Heart left ventricle (tissue), 16 donors: ENCODE data around the gene ETNK1. TPM values are rescaled to one million over a fixed set of nuclear protein-coding genes. Genes with fewer than 3 reads are reported as not detected.
A peak's percentile ranks its signal among the peaks of the same experiment; 100 is the strongest.

ENCODE experiments used
- ATAC-seq, 4 donors: fragments of 200-7000 bp; cut with Tn5 transposase; one replicate each; pipeline ENCODE4 v1.9.1; 2020 to 2022; ENCODE audit warnings: moderate library complexity in 4 of 4, mild to moderate bottlenecking in 3 of 4, moderate number of reproducible peaks in 1 of 4
- DNase-seq, 5 donors: peaks; one replicate each; pipeline ENCODE4 v3.0.0-alpha.2; 2020
- H3K27ac ChIP-seq, 12 donors: fragments of 200-600 bp; sonication (generic) in 4 of 12; one replicate each; pipeline versions ENCODE4 v1.5.0 to v1.8.0; 2016 to 2022; ENCODE audit warnings: mild to moderate bottlenecking in 2 of 12
- H3K27me3 ChIP-seq, 9 donors: fragments of 200-600 bp; sonication (generic) in 2 of 9; one replicate each; pipeline versions ENCODE4 v1.5.1 to v1.8.0; 2016 to 2022; ENCODE audit warnings: mild to moderate bottlenecking in 3 of 9
- H3K36me3 ChIP-seq, 9 donors: fragments of 200-600 bp; sonication (generic) in 2 of 9; one replicate each; pipeline versions ENCODE4 v1.5.0 to v1.8.0; 2018 to 2022; ENCODE audit warnings: mild to moderate bottlenecking in 2 of 9
- H3K4me1 ChIP-seq, 12 donors: fragments of 200-600 bp; sonication (generic) in 4 of 12; one replicate each; pipeline versions ENCODE4 v1.5.0 to v1.8.0; 2016 to 2022; ENCODE audit warnings: mild to moderate bottlenecking in 3 of 12
- H3K4me3 ChIP-seq, 12 donors: fragments of 200-600 bp; sonication (generic) in 4 of 12; one replicate each; pipeline versions ENCODE4 v1.5.0 to v1.8.0; 2017 to 2022; ENCODE audit warnings: mild to moderate bottlenecking in 9 of 12, moderate library complexity in 4 of 12
- H3K9me3 ChIP-seq, 12 donors: fragments of 200-600 bp; sonication (generic) in 4 of 12; one replicate each; pipeline versions ENCODE4 v1.5.0 to v1.8.0; 2016 to 2022; ENCODE audit warnings: mild to moderate bottlenecking in 1 of 12
- POLR2A ChIP-seq, 2 donors: fragments of 450-650 bp; IDR thresholded peaks; one replicate each; pipeline ENCODE4 v1.6.1; 2017; ENCODE audit warnings: antibody characterized with exemption in 2 of 2, mild to moderate bottlenecking in 2 of 2, moderate library complexity in 2 of 2
- WGBS, 4 donors: extraction: QIAGEN DNeasy Blood & Tissue Kit in 2 of 4; methylation state at CpG; one replicate each; pipeline versions ENCODE4 v1.1.5 to v1.1.7; 2013 to 2018; 5-methylcytosine and 5-hydroxymethylcytosine counted together
- intact Hi-C, 10 donors: fragments of 100-400 bp; cut with DNase I; formaldehyde crosslinking; loops; one replicate each; pipeline versions ENCODE4 v1.11.1 to v1.14.2; 2022
- polyA plus RNA-seq, 2 donors: library from polyadenylated mRNA; stranded (reverse); fragments of 200-250 nt; gene quantifications; one replicate each; pipeline ENCODE4 v1.2.3, GENCODE V29; 2013
- total RNA-seq, 9 donors: library from RNA; depleted of rRNA in 2 of 9; stranded (reverse); fragments of >200 nt in 2 of 9; fragmentation: NEBNext Ultra II Directional in 3 of 9; extraction: Animal tissue kit (Norgen Biotek cat#: 25700) in 3 of 9; gene quantifications; one replicate each; pipeline versions ENCODE4 v1.1.0 to v1.2.4, GENCODE V29; 2016 to 2023
- TF ChIP-seq, protein P1 (sequence below), 12 donors: fragments of 200-600 bp; sonication (generic) in 4 of 12; IDR thresholded peaks; one replicate each; pipeline versions ENCODE4 v1.5.0 to v1.8.0; 2018 to 2022; ENCODE audit warnings: antibody characterized with exemption in 12 of 12, mild to moderate bottlenecking in 5 of 12
- donor health status: ischemic (EF 13 %, LVEDD 7.1; RV severe dilation, severe dysfunction).
- donor health status: healthy with polysubstance abuse.
- donor health status: DM: no; HTN: yes; CAD: no.
- donor health status: DM: no; HTN: no; CAD: no.
- donor health status: ischemic (EF 25% LVEDD 6.9; RV normal size, moderate dysfunction).
- donor health status: ischemic (EF 25% LVEDD 5.7; RV mildly dilated, moderate dysfunction).
- donor health status: healthy.
- donor health status: DM: yes; HTN: yes; CAD: no.
- donor health status: ischemic (EF 35%, LVEDD 5.7; RV mildly dilated, moderate dysfunction).
- donor health status: nonischemic (EF 11% LVEDD 7.7; RV severe dilation, severe dysfunction).
- donor health status: DM: yes; HTN: yes; CAD: no.
- donor health status: PGD.
- donor health status: ischemic (EF 29% LVEDD 5.4; RV normal size, mild dysfunction).
- donor health status: nonischemic (EF 23%, LVEDD 6.1; RV moderate dilation, normal function).

Gene ETNK1
- total and polyA plus RNA-seq, 11 donors, result 8.3 to 40.9 (median 14.6) TPM

DNA sequence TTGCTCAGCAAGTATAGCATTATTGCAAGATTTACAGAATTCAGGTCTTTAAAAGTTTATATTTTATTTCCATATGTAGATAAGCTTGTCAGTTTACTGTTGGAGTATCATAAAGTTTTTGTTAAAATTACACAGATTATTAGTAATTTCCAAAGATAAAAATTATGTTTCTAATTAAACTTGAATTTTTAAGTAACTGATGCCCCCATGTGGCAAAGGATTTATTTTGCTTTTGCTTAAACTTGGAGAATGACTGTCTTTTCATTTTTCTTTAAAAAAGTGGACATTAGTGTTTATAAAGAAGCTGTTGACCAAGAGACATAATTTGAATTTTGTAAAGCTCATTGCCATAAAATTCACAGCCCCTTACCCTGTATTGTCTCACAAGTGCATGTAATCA, 45.8 kb downstream of the ETNK1 start:
- peaks cover 0 to 69% (median 41%) of the 10 kb centered on the region in 9 donors for H3K36me3 ChIP-seq
- ATAC-seq, result no peak
- no peak overlapping the region for H3K4me3 ChIP-seq
- no peak for DNase-seq
- TF ChIP-seq POLR2A (IDR thresholded peaks at IDR 0.05), result no peak
- TF ChIP-seq, protein P1, sequence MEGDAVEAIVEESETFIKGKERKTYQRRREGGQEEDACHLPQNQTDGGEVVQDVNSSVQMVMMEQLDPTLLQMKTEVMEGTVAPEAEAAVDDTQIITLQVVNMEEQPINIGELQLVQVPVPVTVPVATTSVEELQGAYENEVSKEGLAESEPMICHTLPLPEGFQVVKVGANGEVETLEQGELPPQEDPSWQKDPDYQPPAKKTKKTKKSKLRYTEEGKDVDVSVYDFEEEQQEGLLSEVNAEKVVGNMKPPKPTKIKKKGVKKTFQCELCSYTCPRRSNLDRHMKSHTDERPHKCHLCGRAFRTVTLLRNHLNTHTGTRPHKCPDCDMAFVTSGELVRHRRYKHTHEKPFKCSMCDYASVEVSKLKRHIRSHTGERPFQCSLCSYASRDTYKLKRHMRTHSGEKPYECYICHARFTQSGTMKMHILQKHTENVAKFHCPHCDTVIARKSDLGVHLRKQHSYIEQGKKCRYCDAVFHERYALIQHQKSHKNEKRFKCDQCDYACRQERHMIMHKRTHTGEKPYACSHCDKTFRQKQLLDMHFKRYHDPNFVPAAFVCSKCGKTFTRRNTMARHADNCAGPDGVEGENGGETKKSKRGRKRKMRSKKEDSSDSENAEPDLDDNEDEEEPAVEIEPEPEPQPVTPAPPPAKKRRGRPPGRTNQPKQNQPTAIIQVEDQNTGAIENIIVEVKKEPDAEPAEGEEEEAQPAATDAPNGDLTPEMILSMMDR (IDR thresholded peaks at IDR 0.05), result peak in 7 of 12 donors; percentile 6 to 47 (median 26)
- no peaks in the 10 kb centered on the region for H3K9me3 ChIP-seq
- intact Hi-C loops, result no loop called here
- H3K4me1 ChIP-seq, result peaks cover 0 to 6% (median 0%) of the 10 kb centered on the region in 12 donors
- H3K27me3 ChIP-seq, result no peaks in the 10 kb centered on the region
- H3K27ac ChIP-seq, result no peak overlapping the region

DNA sequence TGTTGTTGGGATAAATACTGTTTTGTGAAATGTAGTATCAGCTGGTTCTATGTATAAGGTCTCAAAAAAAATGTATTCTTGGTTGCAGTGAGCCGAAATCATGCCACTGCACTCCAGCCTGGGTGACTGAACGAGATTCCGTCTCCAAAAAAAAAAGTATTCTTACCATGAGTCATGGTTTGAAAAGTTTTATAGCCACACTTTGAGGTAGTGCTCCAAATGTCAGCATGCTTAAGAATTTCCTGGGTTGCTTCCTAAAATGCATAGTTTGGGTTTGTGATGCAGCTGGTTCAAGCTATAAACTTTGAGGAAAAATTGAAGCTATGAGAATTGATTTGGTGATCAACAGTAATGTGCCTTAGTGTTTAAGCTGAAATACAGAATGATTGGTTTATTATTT, 48.0 kb downstream of the ETNK1 start:
- H3K27me3 ChIP-seq, result no peaks in the 10 kb centered on the region
- peaks cover 0 to under 1% (median 0%) of the 10 kb centered on the region in 12 donors for H3K4me1 ChIP-seq
- ATAC-seq (no peak), DNase-seq (no peak)
- TF ChIP-seq, protein P1 (IDR thresholded peaks at IDR 0.05), result no peak
- WGBS, 4 donors, result 95 to 98% (median 97%) methylated on average over 3 of the region's 3 CpGs
- H3K36me3 ChIP-seq, result peaks cover 0 to 64% (median 50%) of the 10 kb centered on the region in 9 donors
- intact Hi-C loops, result no loop called here
- no peak overlapping the region for H3K27ac ChIP-seq
- H3K4me3 ChIP-seq, result no peak overlapping the region
- peaks cover 0 to 11% (median 0%) of the 10 kb centered on the region in 12 donors for H3K9me3 ChIP-seq

DNA sequence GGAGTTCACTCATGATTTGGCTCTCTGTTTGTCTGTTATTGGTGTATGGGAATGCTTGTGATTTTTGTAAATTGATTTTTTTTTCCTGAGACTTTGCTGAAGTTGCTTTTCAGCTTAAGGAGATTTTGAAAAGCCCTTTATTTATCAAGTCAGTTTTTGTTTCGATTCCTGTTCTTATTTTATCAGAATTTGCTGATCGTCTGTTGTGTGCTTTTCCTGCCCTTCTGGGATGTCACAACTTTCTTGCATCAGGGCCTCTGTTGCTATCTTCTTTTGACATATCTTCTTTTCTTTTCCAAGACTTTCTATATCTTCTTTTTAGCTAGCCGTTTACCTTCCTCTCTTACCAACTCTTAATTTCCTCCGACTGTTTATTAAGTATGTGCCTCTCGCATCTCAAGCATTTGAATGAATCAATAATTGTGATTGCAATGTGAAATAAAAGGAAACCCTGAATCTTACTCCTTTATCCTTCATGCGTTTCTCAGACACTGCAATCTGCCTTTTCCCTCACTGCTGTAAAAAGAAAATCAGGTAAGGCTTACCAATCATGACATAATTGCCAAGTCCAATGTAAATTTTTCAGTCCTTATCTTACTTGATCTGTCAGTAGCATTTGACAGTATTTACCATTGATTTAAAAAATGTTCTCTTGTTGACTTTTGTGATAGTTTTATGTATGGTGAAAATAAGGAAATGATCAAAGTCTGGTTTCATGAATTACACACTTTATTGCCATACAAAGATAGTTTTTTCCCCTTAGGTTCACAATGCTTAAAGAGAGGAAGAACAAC, 53.0 kb downstream of the ETNK1 start:
- ATAC-seq (no peak), DNase-seq (no peak)
- 88 to 93% (median 89%) methylated on average over 6 of the region's 6 CpGs for WGBS, 4 donors
- H3K27me3 ChIP-seq, result no peaks in the 10 kb centered on the region
- H3K4me1 ChIP-seq, result peaks cover 0 to 10% (median 0%) of the 10 kb centered on the region in 12 donors
- no peak overlapping the region for H3K4me3 ChIP-seq
- intact Hi-C loops, result no loop called here
- H3K9me3 ChIP-seq, result peaks cover 0 to 11% (median 0%) of the 10 kb centered on the region in 12 donors
- TF ChIP-seq, protein P1 (IDR thresholded peaks at IDR 0.05), result no peak
- peaks cover 0 to 84% (median 59%) of the 10 kb centered on the region in 9 donors for H3K36me3 ChIP-seq
- peak overlapping the region in 1 of 12 donors; percentile 56 for H3K27ac ChIP-seq

DNA sequence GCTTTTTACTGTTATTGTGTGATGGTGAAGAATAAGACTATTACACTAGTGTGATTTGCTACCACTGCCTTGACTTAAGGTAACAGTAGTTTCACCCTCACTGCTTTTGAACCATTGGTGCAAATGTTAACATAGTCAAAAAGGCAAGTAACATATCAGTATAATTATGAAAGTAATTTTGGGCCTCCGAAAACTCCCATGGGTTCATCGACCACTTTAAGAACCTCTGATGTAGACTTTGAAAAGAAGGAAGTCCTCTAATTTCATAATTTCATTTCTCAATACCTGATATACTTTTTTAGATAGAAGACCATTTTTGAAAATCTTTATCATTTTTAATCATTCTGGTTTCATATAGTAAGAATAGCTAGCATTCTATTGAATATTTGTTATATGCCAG, 57.7 kb downstream of the ETNK1 start:
- no peak overlapping the region for H3K27ac ChIP-seq
- H3K4me1 ChIP-seq, result peaks cover 0 to 35% (median 6%) of the 10 kb centered on the region in 12 donors
- no peak overlapping the region for H3K4me3 ChIP-seq
- ATAC-seq, result no peak
- H3K9me3 ChIP-seq, result no peaks in the 10 kb centered on the region
- no peak for TF ChIP-seq POLR2A (IDR thresholded peaks at IDR 0.05)
- TF ChIP-seq, protein P1 (IDR thresholded peaks at IDR 0.05), result no peak
- DNase-seq, result no peak
- peaks cover 0 to 63% (median 22%) of the 10 kb centered on the region in 9 donors for H3K36me3 ChIP-seq
- intact Hi-C loops, result no loop called here
- 92 to 95% (median 92%) methylated on average over 2 of the region's 2 CpGs for WGBS, 4 donors
- H3K27me3 ChIP-seq, result no peaks in the 10 kb centered on the region
